PFSK-1 (cell line): ENCODE data around the gene GCM1.

Experiments
- POLR2AphosphoS5 ChIP-seq: IDR thresholded peaks from 2 replicates; pipeline ENCODE4 v1.6.1; 2012; ENCODE audit warnings: low read depth, mild to moderate bottlenecking, control low read depth, low read length, moderate library complexity
- TAF1 ChIP-seq: IDR thresholded peaks from 2 replicates; pipeline ENCODE4 v1.6.1; 2012; ENCODE audit warnings: low read length, control low read depth, borderline replicate concordance; ENCODE audit not compliant: insufficient read depth

GRCh38 chr6:53136000-53136609 is 12.5 kb downstream of the GCM1 start:
- TF ChIP-seq TAF1 (no peak), POLR2AphosphoS5 (no peak)
